GM12875 (cell line): ENCODE results near the gene NABP1.
"Not testable (repeated sequence)": the region's sequence is repeated elsewhere in the genome, so short reads cannot be mapped to it uniquely, and the experiment has no call there.

ENCODE experiments used
- H3K4me3 ChIP-seq: one replicate; pipeline ENCODE4 v1.5.1; 2011; ENCODE audit warnings: low read depth, low read length, control low read depth
- TF ChIP-seq, protein P1 (sequence below): IDR thresholded peaks from 2 replicates; pipeline ENCODE4 v1.5.1; 2011; ENCODE audit warnings: low read depth, mild to moderate bottlenecking, control low read depth, inconsistent platforms, low read length, moderate library complexity, borderline replicate concordance; ENCODE audit not compliant: insufficient read depth

NABP1 gene

DNA sequence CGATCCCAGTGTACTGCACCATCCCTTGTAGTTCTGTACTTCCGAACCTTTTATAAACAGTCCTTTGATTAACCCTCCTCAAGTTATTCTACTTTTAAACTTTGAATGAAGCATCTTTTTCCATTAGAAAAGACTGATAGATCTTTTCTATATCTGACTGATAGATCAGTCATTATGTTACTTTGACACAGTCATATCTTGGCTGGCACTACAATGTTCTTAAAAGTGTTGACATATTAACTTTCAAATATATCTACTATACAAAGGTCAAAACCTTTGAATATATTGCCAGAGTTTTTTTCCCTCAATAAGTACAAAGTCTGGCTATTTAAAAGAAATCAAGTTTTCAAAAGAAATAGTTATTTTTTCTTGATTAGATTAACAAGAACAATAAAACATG is 35.4 kb upstream of the NABP1 start:
- TF ChIP-seq, protein P1, sequence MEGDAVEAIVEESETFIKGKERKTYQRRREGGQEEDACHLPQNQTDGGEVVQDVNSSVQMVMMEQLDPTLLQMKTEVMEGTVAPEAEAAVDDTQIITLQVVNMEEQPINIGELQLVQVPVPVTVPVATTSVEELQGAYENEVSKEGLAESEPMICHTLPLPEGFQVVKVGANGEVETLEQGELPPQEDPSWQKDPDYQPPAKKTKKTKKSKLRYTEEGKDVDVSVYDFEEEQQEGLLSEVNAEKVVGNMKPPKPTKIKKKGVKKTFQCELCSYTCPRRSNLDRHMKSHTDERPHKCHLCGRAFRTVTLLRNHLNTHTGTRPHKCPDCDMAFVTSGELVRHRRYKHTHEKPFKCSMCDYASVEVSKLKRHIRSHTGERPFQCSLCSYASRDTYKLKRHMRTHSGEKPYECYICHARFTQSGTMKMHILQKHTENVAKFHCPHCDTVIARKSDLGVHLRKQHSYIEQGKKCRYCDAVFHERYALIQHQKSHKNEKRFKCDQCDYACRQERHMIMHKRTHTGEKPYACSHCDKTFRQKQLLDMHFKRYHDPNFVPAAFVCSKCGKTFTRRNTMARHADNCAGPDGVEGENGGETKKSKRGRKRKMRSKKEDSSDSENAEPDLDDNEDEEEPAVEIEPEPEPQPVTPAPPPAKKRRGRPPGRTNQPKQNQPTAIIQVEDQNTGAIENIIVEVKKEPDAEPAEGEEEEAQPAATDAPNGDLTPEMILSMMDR: no peak
- no peak overlapping the region for H3K4me3 ChIP-seq

DNA sequence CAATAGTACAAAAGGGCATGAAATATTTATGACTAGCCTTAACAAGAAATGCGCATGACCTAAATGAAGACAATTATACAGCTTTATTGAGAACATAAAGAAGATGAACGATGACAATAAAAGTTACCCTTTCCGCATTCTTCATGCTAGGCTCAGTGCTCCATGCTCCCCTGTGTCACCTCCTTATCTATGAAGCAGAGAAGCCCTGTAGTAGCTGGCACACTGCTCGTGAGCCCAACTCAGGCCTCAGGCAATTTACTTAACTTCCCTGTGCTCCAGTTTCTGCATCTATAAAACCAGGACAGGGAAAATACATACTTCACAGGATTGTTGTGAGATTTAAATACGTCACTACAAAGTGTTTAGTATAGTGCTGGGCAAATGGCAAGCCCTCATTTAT is 34.5 kb upstream of the NABP1 start:
- no peak overlapping the region for H3K4me3 ChIP-seq
- TF ChIP-seq, protein P1: no peak

DNA sequence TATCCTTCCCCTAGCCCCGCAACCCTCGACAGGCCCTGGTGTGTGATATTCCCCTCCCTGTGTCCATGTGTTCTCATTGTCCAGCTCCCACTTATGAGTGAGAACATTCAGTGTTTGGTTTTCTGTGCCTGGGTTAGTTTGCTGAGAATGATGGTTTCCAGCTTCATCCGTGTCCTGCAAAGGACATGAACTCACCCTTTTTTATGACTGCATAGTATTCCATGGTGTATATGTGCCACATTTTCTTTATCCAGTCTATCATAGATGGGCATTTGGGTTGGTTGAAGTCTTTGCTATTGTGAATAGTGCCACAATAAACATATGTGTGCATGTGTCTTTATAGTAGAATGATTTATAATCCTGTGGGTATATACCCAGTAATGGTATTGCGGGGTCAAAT is 33.3 kb upstream of the NABP1 start:
- not testable (repeated sequence) for H3K4me3 ChIP-seq

DNA sequence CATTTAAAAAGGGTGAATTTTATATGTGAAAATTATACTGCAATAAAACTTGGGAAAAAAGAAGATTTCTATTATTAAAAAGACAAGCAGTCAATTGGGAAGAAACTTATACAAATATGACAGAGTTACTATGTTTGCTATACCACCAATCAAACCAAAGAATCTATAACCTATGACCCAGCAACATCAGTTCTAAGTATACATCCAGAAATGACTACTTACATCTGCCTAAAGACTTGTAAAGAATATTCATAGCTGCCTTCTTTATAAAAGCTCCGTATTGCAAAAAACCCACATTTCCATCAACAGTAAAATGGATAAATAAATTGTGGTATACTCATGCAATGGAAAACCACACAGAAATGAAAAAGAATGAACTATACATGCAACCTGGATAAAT is 32.9 kb upstream of the NABP1 start:
- TF ChIP-seq, protein P1: no peak
- H3K4me3 ChIP-seq: no peak overlapping the region

DNA sequence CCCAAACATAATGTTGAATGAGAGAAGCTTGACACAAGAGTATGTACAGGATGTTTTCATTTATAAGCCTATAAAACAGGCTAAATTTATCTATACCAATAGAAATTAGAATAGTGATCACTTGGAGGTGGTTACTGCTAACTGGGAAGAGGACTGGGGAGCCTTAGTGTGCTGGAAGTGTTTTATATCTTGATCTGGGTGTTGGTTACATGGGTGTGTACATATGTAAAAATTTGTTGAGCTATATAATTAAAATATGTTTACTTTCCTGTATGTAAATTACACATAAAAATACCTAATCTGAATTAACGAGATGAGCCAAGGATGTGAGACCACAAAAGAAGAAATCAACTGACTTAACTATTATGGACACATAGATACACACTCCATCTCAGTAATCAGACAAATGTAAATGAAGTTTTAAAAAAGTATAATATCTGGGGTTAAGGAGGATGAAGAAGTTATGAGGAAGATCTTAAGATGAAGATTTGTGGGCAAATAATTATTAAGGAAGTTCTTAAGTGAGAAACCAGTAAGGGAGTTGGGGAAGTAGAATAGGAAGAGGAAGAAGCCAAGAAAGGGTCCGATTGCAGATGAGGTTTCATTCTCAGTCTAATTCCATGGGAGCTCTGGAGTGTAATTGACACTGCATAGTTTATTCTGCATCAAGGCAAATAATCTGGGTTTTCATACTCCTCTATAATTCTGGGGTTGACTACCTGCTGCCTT is 32.3 kb upstream of the NABP1 start:
- TF ChIP-seq, protein P1: no peak
- no peak overlapping the region for H3K4me3 ChIP-seq

DNA sequence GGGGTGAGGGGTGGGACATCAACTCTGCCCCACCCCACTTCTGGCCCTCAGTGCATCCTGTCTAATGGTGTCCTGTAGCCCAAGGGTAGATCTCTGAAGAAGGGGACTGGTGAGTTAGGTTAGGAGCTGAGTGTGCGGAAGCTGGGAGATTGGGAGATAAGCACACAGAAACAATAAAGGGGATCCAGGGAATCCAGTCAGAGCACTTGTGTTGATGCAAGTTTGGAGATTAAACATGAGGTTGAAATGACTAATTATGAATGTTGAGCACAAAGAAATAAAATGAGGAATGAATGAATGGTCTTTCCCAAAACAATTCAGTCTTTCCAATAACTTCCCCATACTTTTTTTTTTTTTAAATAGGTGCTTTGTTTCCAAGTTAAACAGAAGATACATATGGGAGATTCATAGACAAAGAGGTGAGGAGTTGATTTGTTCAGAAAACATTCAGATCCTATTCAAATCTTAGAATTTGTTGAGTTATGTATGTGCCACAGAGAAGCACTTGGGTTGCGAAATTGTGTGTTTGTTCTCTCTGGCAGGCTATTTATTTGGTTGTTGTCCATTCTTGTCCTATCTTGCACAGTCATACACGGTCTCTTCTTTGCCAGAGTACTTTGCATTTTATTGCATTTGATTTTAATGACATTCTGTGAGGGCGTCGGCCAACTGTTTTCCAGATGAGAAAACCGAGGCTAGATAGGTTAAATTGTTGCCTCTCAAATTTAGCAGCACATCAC is 31.6 kb upstream of the NABP1 start:
- TF ChIP-seq, protein P1: no peak

DNA sequence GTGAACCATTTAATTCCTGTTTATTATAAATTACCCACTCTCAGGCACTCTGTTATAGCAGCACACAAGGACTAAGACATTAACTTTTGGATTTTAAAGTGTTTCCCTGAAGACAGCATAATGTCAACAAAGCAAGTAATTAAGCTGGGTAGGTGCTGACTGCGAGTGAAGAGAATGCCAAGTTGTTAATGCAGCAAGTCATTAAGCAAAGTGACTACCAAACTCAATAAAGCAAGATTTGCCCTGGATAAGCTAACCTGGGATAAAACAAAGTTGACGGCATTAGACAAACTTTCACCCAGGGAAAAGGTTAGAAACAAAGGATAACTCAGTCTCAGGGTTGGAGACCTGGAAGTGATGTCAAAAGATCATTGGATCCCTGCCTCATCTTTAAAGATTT is 28.4 kb upstream of the NABP1 start:
- TF ChIP-seq, protein P1: no peak

More for the DNA sequence above, 31.6 kb upstream of the NABP1 start:
- H3K4me3 ChIP-seq: no peak overlapping the region

More for the DNA sequence above, 28.4 kb upstream of the NABP1 start:
- no peak overlapping the region for H3K4me3 ChIP-seq
